ENCODE measurements around the gene TCEAL1. TPM values are rescaled to one million over a fixed set of nuclear protein-coding genes. Genes with fewer than 3 reads are reported as not detected.

Gene TCEAL1
- total and polyA plus RNA-seq, 2 donors (not counting 1 experiment from before 2014, with no cell fraction given): 12.5 to 16.7 TPM

GRCh38 chrX:103608306-103608963, 20.3 kb upstream of the TCEAL1 start:
- Histone ChIP-seq H3K79me2 (ENCODE audit: control insufficient read depth, insufficient read depth, low read length) (no peaks in the 10 kb centered on the region), H3K4me1 (ENCODE audit: control insufficient read depth in 2 of 2, insufficient read depth in 2 of 2, low read length in 2 of 2) (peaks cover 4 to 10% of the 10 kb centered on the region in 2 donors), H3K9ac (ENCODE audit: low read length) (peak overlapping the region; percentile 76), H2AFZ (ENCODE audit: insufficient read depth, low read depth, low read length, poor library complexity, severe bottlenecking) (peak overlapping the region; percentile 76), H3K27me3 (replicated peaks in 1 of 4; ENCODE audit: control extremely low read depth in 1 of 4, control insufficient read depth in 3 of 4, insufficient read depth in 4 of 4, low read length in 3 of 4) (no peaks in the 10 kb centered on the region), H4K20me1 (ENCODE audit: control insufficient read depth, insufficient read depth, low read length, poor library complexity, severe bottlenecking) (no peaks in the 10 kb centered on the region), H3K27ac (ENCODE audit: low read length in 2 of 2) (peak overlapping the region in 1 of 2 donors; percentile 66), H3K36me3 (replicated peaks in 1 of 2; ENCODE audit: control extremely low read depth in 1 of 2, control insufficient read depth in 1 of 2, extremely low read depth in 1 of 2, insufficient read depth in 2 of 2, low read length in 1 of 2) (no peaks in the 10 kb centered on the region), H3K4me2 (replicated peaks; ENCODE audit: low read depth, low read length, poor library complexity, severe bottlenecking) (peak overlapping the region; percentile 77), H3K4me3 (ENCODE audit: control extremely low read depth in 1 of 5, extremely low read depth in 1 of 5, insufficient read depth in 1 of 5, low read depth in 2 of 5, low read length in 4 of 5) (peak overlapping the region in 4 of 5 experiments; percentile 63 to 74 (median 66)), H3K9me3 (ENCODE audit: control extremely low read depth in 1 of 3, control insufficient read depth in 2 of 3, insufficient read depth in 1 of 3, low read length in 2 of 3) (no peaks in the 10 kb centered on the region)
- Mint-ChIP-seq H3K4me3 (peak overlapping the region; percentile 83), H3K27me3 (peaks cover 4% of the 10 kb centered on the region), H3K27ac (peak overlapping the region; percentile 80), H3K4me1 (peaks cover 7% of the 10 kb centered on the region), H3K9me3 (ENCODE audit: insufficient read depth) (no peaks in the 10 kb centered on the region)
- TF ChIP-seq EZH2 (IDR thresholded peaks at IDR 0.05; ENCODE audit: borderline replicate concordance, insufficient read depth, low read depth, low read length, poor library complexity, severe bottlenecking): no peak
- TF ChIP-seq CTCF (IDR thresholded peaks at IDR 0.05): no peak
- POLR2A ChIA-PET: interaction anchor here (1.0 kb wide), 1 partner anchor 23 kb away, joined by 3 read pairs; the partner anchor contains the start of gene TCEAL4
- ATAC-seq (ENCODE audit: low read depth) (peak; percentile 7), DNase-seq (no peak)
- intact Hi-C loops (cut with micrococcal nuclease): no loop called here
- CTCF ChIA-PET: interaction anchor here (1.0 kb wide), 1 partner anchor 10 kb away, joined by 4 read pairs; no protein-coding TSS in a partner anchor
- 0% methylated on average over 7 of the region's 21 CpGs for WGBS (ENCODE audit: insufficient coverage)

GRCh38 chrX:103610282-103610681, 18.5 kb upstream of the TCEAL1 start:
- H3K4me3 ChIP-seq (ENCODE audit: control extremely low read depth in 1 of 5, extremely low read depth in 1 of 5, insufficient read depth in 1 of 5, low read depth in 2 of 5, low read length in 4 of 5): no peak overlapping the region
- DNase-seq (no peak), ATAC-seq (ENCODE audit: low read depth) (no peak)
- Mint-ChIP-seq H3K4me3 (no peak overlapping the region), H3K27ac (no peak overlapping the region), H3K4me1 (peaks cover 7% of the 10 kb centered on the region), H3K27me3 (peaks cover 4% of the 10 kb centered on the region), H3K9me3 (ENCODE audit: insufficient read depth) (no peaks in the 10 kb centered on the region)
- H3K27me3 ChIP-seq (replicated peaks in 1 of 4; ENCODE audit: control extremely low read depth in 1 of 4, control insufficient read depth in 3 of 4, insufficient read depth in 4 of 4, low read length in 3 of 4): no peaks in the 10 kb centered on the region
- H3K4me2 ChIP-seq (replicated peaks; ENCODE audit: low read depth, low read length, poor library complexity, severe bottlenecking): no peak overlapping the region
- TF ChIP-seq CTCF (IDR thresholded peaks at IDR 0.05) (no peak), EZH2 (IDR thresholded peaks at IDR 0.05; ENCODE audit: borderline replicate concordance, insufficient read depth, low read depth, low read length, poor library complexity, severe bottlenecking) (no peak)
- no peaks in the 10 kb centered on the region for H4K20me1 ChIP-seq (ENCODE audit: control insufficient read depth, insufficient read depth, low read length, poor library complexity, severe bottlenecking)
- CTCF ChIA-PET: no interaction called here
- no peaks in the 10 kb centered on the region for H3K9me3 ChIP-seq (ENCODE audit: control extremely low read depth in 1 of 3, control insufficient read depth in 2 of 3, insufficient read depth in 1 of 3, low read length in 2 of 3)
- no peaks in the 10 kb centered on the region for H3K79me2 ChIP-seq (ENCODE audit: control insufficient read depth, insufficient read depth, low read length)
- no peak overlapping the region for H3K9ac ChIP-seq (ENCODE audit: low read length)
- no peak overlapping the region for H3K27ac ChIP-seq (ENCODE audit: low read length in 2 of 2)
- no CpG with 5 or more reads among the region's 1 CpG for WGBS (ENCODE audit: insufficient coverage)
- POLR2A ChIA-PET: no interaction called here
- no peak overlapping the region for H2AFZ ChIP-seq (ENCODE audit: insufficient read depth, low read depth, low read length, poor library complexity, severe bottlenecking)
- H3K36me3 ChIP-seq (replicated peaks in 1 of 2; ENCODE audit: control extremely low read depth in 1 of 2, control insufficient read depth in 1 of 2, extremely low read depth in 1 of 2, insufficient read depth in 2 of 2, low read length in 1 of 2): no peaks in the 10 kb centered on the region
- intact Hi-C loops (cut with micrococcal nuclease): no loop called here
- H3K4me1 ChIP-seq (ENCODE audit: control insufficient read depth in 2 of 2, insufficient read depth in 2 of 2, low read length in 2 of 2): peaks cover 4 to 10% of the 10 kb centered on the region in 2 donors
